GM19035 (cell line): ENCODE measurements around the gene TAS1R2.
"Not testable (repeated sequence)": the region's sequence is repeated elsewhere in the genome, so short reads cannot be mapped to it uniquely, and the experiment has no call there.

Experiments used
- ATAC-seq: cut with Tn5 transposase; IDR thresholded peaks from one replicate; pipeline ENCODE4 v1.9.1; 2021; ENCODE audit not compliant: unreplicated experiment

TAS1R2 gene

DNA sequence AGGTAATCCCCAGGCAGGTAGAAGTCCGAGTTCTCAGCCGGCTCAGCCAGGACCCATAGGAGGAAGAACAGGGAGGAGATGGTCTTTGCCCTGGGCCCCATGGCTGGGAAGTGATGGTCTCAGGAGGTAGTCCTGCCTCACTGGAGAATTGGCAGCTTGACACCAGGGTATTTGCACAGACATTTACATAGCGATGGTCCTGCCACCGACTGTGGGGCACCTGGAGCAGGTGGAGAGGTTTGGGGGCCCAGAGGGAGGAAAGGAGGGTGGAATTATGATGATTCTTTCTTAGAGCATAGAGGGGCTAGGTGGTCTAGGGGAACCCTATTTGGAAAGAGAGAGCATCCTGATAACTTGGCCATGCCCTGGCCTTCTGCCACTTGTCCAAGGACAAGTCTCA lies at the start of gene TAS1R2:
Gene TAS1R2, minus strand, starts transcription at position 101 of the 400 bp plus-strand sequence. Its CDS starts 0 bp downstream, at position 101.
- ATAC-seq: no peak

DNA sequence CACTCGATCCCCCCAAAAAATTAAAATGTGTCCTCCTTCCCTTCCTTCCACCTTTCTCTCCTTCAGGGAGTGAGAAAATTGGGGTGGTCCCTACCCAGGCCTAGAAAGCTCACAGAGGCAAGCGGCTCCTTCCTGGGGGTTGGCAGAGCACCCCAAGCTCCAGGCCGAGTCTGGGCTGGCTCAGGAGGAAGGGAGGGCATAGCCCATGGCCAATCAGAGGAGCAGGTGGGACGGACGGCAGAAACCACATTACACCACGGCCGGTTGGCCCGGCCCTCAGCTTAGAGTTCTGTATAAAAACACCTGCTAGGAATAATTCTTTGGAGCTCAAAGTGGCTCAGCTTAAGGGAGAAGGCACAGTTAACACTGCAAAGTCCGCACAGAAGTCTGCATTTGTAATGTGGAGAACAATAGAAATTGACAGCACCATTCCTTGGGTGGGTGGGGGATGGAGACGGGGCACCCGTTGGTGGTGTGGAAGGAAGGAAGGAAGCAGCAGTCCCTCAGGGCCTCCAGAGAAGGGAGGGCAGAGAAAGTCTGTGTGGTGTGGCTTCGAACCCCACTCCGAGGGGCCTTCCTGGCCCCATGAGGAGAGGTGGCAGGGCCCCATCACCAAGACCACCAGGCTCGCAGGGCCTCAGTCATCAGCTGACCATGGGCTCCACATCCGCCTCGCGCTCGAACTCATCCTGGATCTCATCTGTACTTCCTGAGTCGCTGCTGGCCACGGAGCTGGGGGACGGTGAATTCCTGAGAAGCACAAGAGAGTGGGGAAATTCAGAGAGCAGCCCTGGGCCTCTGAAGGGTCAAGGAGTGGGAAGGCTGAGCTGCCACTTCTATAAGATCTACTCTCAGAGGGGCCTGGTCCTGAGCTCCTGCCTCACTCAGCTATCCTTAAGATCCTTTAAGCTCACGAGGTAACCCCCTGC lies 48.7 kb upstream of the TAS1R2 start:
- no peak for ATAC-seq

DNA sequence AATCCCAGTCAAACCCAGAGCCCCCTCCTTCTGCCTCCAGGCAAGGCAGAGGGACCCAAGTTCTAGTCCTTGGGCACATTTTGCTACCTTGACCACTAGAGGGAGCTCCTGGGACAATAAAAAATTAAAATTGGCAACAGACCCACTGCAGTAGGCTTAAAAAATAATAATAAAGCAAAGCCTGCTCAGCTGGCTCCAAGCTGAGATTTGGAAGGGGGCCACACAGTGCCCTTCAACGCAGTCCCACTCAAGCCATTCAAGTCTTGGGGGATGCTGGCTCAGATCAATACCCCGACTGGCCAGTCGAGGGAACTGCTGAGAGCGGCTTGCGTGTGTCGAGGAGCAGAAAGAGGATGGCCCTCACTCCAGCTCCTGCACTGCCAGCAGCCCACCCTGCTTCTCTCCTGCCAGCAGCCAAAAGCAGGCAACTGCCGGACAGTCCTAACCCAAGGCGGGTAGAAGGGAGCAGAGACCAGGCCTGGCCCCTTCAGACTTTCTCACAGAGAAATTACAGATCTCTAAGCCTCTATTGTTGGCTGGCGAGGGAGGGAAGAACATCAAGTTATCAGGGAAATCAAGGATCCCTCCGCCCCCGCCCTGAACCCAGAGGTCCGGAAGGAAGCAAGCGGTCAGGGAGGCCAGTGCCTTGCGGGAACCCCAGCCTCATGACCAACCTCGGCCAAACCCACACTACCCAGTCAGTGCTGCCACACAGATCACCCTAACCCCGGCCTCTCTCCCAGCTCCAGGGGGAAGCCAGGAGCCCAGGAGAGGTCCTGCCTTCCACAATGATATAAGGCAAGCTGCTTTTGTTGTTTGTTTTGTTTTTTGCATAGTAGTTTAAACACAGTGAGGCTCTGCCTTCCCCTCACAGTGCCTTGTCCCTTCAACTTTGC lies 47.8 kb upstream of the TAS1R2 start:
- no peak for ATAC-seq

DNA sequence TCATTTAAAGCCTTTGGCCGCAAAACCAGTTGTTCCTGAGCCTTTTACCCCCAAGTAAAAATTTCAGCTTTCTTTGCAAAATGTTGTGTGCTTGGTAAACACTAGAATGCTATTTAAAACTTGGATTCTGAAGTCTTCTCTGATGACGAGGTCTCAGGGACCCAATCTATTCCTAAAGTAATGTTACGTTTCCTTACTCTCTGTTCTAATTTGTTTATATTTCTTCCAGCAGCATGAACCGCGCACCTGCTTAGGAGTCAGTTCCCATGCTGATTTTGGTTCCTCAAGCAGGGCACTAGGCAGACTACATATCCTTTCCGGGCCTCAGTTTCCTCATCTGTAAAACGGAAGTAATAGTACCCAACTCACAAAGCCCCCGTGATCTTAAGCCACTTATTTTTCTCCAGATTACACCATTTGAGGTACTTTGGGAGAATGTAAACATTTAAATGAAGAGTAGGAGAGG lies 43.9 kb upstream of the TAS1R2 start:
- ATAC-seq: no peak

DNA sequence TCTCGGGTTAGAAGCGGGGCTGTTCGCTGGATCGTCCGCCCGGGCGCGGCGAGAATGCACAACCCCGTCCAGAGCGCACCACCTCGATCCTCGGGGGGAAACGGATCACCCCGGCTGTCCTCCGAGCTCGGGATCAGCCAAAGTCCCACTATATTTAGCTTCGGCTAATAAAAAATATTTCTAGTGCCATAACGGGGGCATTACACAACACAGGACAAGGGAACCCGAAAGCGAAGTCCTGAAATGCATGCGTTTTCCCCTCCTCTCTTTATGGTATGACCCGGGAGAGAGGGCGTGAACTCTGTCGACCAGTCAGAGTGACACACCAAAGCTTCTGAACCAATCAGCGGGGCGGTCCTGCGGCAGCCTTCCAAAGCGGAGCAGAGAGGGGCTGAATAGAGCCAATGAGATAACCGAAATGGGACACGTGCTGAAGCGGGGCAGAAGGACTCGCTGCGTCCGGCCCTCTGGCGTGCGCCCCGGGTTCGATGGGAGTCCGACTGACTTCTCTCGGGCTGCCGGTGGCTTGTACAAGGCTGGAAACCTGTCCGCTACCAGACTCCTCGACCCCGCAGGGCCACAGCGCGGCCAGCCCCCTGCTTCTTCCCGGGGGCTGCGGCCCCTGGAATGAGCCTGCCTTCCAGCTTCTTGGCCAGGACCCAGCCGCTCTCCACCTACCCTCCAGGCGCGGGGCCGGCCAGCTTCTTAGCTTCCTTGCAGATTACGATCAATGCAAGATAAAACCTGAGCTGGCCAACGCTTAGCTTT lies 43.2 kb upstream of the TAS1R2 start, which contains the start of gene ALDH4A1:
Gene ALDH4A1, minus strand, starts transcription at position 33 of the 768 bp plus-strand sequence. Its CDS starts 32 bp downstream, at position 1.
- peak; percentile 95 for ATAC-seq

DNA sequence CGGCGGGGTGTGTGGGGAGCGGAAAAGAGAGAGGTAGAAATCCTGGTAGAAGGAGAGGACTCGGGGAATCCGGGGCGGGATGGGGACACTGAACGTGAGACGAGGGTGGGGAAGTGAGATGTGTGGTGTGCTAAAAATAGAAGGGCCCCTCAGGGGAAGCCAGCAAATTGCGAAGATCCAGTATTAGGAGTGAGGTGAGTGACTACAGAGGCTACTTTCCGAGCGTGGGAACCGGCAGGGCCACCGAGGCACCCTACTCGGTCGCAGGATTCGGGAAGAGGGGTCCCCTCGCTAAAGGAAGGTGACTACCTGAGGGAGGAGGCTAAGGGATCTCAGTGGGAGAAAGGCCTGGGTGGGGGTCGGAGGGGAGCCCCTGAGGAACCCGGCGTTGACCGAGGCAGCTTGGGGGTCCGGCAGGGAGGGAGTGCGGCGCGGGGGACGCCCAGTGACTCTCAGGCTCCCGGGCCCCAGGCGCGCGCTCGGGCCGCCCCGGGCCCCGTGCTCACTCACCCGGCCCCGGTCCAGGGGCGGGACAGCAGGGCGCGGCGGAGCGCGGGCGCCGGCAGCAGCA lies 42.6 kb upstream of the TAS1R2 start:
- no peak for ATAC-seq

DNA sequence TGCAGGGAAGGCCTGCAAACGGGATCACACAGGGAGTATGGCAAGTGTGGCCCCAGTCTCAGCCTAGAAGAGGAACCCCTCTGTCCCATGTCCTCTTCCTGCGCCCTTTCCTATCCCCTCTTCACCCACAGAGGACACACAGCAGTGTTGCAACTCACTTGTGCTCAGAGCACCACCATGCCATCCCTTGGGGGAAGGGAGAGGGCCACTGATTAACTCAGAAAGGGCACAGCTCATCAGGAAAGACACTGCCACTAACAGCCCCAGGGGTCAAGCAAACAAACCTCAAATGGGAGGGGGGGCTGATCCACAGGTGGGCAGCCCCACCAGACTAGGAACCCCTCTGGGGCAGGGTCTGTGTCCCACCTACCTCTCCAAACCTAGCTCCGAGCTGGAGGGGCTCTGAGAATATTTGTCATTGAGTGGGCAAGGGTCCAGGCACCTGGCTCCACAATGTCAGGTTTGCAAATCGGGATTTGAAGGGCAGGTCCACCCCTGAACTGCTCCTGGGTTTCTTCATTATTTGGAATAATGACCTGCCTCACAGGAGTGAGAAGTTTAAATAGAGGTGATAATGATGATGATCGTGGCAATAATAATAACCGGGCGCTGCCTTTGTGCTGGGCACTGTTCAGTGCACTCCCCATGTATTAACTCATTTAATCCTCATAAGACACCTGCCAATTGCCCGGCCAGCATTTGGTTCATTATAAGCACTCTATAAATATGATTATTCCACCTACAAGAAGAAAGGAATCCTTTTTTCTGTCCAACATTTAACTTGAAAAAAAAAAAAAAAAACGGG lies 41.9 kb upstream of the TAS1R2 start:
- no peak for ATAC-seq

DNA sequence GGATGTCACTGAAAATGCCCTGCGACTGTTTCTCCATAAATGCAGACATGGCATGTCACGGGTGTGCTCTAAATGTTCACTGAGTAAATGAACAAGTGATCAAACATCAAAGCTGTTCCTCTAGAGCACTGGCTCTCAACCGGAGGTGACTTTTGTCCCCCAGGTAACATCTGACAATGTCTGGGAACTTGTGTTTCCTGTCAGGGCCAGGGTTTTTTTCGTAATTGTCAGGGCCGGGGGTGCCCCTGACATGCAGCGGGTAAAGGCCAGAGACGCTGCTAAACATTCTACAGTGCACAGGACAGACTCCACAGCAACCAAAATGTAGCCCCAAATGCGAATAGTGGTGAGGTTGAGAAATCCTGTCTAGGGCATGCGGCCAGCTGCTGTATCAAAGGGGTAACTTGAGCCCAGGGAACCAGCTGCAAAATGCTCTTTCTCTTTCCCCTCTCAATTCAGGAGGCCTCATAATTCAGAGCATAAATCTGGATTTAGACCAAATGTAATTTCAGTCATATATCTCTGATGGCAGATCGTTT lies 40.9 kb upstream of the TAS1R2 start:
- ATAC-seq: no peak

DNA sequence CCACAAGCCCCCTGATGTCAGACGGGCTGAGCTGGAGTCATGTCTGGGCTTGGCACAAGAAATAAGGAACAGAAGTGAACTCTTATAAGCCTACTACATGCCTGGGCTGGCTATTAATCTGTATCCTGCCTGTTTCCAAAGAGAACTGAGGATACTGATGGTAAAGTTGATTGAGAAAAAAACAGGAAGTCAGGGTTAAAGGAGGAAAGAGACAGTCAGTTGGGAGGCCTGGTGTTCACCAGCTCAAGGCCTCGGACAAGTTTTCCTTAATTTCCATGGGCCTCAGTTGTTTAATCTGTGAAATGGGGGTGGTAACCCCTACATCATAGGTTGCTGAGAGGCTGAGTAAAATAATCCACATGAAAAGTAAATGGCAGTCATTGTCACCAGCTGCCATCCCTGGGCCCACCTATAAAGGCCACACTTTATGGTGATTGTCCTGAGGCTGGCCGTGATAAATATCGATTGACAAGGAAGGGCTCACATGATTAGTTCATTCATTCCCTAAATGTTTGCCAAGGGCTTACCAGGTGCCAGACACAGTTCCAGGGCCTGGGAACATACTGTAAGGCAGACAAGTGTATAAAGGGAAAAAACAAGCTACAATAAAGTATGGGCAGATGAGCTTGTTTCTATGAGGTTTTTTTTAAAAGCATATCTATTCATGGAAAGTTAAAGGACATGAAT lies 40.0 kb upstream of the TAS1R2 start:
- no peak for ATAC-seq

DNA sequence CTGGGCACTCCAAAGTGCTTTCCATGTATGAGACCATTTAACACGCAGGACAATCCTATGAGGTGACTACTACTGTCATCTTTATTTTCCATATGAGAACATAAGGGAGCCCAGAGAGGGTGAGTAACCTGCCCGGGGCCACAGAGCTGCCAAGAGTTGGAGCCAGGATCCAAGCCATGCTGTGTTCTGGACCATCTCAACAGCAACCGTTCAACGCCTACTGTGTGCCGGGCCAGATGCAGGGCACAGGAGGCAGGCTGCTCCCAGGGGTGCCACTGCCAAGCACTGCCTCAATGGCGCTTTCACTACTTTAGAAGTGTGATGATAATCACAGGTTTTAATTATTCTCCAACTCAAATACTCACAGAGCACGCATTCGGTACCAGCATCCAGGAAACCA lies 39.1 kb upstream of the TAS1R2 start:
- ATAC-seq: no peak

DNA sequence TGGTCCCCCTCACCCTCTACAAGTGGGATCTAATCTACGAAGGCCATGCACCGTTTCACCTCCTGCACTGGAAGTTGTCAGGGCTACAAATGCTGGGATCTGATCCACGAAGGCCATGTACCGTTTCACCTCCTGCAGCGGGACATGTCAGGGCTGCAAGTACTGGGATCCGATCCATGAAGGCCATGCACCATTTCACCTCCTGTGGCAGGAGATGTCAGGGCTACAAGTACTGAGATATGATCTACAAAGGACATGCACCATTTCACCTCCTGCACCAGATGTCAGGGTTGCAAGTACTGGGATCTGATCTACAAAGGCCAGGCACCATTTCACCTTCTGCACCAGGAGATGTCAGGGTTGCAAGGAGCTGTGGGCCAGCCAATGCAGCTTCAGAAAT lies 35.9 kb upstream of the TAS1R2 start:
- ATAC-seq: no peak

DNA sequence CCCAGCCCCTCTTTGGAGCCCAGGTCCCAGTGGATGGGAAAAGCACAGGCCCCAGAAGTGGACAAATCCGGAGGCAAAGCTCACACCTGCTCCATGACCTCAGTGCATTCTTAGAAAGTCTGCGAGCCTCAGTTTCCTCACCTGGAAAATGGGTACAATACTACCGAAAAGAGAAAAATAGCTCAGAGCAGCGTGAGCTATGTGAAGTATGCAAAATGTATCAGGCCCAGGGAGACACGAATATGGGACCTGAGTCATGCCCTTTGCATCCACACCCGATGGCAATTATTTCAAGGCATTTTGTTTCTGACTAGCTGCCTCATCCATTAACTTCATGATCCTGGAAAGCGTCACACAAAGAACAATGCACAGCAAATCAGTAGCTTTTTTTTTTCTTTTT lies 33.7 kb upstream of the TAS1R2 start:
- no peak for ATAC-seq

DNA sequence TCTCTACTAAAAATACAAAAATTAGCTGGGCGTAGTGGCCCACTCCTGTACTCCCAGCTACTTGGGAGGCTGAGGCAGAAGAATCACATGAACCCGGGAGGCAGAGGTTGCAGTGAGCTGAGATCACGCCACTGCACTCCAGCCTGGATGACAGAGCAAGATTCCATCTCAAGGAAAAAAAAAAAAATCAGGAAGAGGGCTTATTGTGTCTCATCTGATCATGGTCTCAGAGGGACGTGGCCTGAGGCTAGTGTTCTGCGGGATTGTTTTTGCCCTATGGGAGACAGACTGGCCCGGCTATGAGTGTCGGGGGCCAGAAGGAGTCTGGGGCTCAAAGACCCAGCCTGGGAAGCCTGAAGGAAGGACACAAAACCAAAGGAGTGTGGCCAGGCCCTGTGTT lies 32.4 kb upstream of the TAS1R2 start:
- ATAC-seq: not testable (repeated sequence)

DNA sequence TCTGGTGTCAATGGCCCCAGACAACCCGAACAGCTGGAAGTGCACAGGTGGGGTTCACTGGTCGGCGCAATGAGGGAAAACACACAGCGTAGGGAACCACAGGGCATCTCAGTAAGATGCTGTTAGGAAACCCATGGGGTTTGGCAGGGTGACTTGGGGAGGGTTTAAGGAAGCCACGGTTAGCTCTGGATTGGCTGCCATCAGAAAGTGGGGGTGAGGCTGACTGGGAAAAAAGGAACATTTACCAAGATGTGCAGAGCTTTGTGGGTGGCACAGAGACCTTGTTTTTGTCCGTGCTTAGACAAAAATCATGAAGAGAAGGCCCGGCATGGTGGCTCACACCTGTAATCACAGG lies 31.9 kb upstream of the TAS1R2 start:
- ATAC-seq: no peak

DNA sequence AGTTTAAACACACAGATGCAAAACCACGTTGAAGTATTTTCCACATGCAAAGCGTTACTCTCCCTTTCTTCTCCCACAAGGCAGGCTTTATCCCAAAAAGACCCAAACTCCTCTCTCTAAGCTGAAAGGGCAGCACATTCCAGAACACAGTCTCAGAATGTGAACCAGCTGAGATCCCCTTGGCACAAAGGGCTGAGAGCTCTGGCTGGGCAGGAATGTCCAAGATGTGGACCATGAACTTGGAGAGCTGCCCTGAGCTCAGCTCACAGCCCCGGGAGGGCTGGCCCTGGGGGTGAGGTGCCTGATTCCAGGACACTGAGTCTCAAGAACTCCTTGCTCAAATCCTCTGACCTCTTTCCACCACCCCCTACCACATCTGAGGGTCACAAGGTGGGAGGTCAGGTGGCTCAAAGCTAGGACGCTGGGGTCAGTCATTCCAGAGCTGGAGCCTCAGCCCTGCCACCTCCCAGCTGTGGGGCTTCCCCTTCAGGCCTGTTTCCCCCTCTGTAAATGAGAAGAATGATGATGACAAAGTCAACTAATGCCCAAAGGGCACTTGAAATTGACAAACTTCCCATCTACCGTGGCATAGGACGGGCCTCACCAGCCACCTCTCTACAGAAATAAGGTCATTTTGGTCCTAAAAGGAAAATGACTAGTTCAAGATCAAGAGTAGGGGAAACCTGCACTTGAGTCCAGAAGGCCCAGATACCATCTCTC lies 31.4 kb upstream of the TAS1R2 start:
- ATAC-seq: no peak

DNA sequence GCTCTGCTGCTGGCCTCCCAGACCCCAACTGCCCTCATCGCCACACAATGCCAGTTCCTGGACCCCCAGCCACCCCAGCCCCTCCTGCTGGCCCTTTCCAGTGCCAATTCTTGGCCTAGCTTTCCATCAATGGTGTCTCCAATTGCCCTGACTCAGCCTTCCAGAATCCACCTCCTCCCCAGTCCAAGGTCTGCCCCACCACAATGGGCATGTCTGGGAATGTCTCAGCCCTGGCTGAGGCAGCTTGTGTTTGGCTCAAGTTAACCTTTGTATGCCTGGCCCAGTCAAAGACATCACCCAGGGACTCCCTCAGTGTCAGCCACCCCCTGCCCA lies 26.5 kb upstream of the TAS1R2 start:
- ATAC-seq: no peak

DNA sequence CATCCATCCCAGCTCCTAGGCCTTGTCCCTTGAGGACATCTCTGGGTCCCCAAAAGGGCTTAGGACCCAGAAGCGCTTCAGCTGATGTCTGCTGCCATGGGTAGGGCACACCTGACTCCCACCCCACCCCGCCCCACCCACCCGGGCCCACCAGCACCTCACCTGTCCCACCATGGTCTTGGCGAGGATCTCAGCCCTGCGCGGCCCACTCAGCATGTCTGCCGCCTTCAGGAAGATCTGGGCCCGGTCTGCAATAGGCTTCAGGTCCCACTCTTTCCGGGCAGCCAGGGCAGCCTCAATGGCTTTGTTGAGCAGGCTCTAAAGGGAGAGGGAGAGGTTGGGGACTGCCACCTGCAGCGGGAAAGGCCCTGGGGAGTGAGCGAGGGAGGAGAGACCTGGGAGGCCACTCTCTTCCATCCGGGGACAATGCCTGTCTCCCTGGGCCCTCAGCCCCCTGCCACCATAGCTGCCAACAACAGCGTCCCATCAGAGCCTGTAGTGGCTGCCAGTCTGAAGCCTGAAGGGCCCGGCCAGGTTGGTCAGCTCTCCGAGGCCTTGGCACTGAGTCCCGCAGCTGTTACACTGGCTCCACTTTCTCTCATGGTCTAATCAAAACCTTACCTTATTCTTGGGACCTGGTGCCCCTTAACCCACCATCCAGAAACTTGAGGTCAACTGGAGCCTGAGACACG lies 26.0 kb upstream of the TAS1R2 start:
- ATAC-seq: no peak

DNA sequence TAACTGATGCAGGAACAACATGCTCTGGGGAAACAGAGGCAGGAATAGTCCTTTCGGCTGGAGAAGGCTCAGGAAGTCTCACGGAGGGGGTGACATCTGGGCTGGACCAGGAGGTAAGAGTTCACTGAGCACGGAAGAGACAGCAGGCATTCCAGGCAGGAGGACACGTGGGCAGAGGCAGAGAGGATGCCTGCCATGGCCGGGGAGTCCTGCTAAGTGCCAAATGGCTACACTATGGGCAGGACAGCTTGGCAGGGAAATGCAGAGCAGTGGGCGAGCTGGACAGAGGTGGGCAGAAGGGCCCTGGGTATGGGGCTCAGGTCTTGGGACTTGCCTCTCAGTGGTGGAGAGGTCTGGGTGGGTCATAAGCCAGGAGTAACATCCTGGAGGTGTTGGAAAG lies 25.3 kb upstream of the TAS1R2 start:
- ATAC-seq: no peak
